Esophagus squamous epithelium (tissue), 5 donors: ENCODE data around the gene ZBTB17. TPM values are rescaled to one million over a fixed set of nuclear protein-coding genes. Genes with fewer than 3 reads are reported as not detected.
A peak's percentile ranks its signal among the peaks of the same experiment; 100 is the strongest.
"Not testable (repeated sequence)": the region's sequence is repeated elsewhere in the genome, so short reads cannot be mapped to it uniquely, and the experiment has no call there.

ENCODE experiments used
- DNase-seq: peaks from one replicate; lab custom pipeline; 2025; lab: John Stamatoyannopoulos, UW
- H3K27ac ChIP-seq, 4 donors: fragments of 200-600 bp; sonication (generic); one replicate each; pipeline ENCODE4 v1.5.1; 2016 to 2019; ENCODE audit warnings: mild to moderate bottlenecking in 1 of 4
- H3K27me3 ChIP-seq, 4 donors: fragments of 200-600 bp; sonication (generic); 1 replicate in 3 of 4; 2 replicates in 1 of 4; pipeline versions ENCODE4 v1.5.1 to v1.6.0; 2017 to 2021; ENCODE audit warnings: antibody characterized with exemption in 1 of 4
- H3K36me3 ChIP-seq, 3 donors: fragments of 200-600 bp; sonication (generic); one replicate each; pipeline ENCODE4 v1.5.1; 2016 to 2019
- H3K4me1 ChIP-seq, 3 donors: fragments of 200-600 bp; sonication (generic); one replicate each; pipeline ENCODE4 v1.5.1; 2017 to 2019
- H3K4me3 ChIP-seq, 4 donors: fragments of 200-600 bp; sonication (generic); 1 replicate in 3 of 4; 2 replicates in 1 of 4; pipeline ENCODE4 v1.5.1; 2016 to 2019; ENCODE audit warnings: mild to moderate bottlenecking in 2 of 4, moderate library complexity in 1 of 4
- H3K9me3 ChIP-seq, 3 donors: fragments of 200-600 bp; sonication (generic); one replicate each; pipeline ENCODE4 v1.5.1; 2016 to 2019
- POLR2A ChIP-seq, 4 donors: fragments of 450-650 bp; IDR thresholded peaks; one replicate each; pipeline ENCODE4 v1.6.1; 2017; ENCODE audit warnings: antibody characterized with exemption in 4 of 4, mild to moderate bottlenecking in 4 of 4, moderate library complexity in 3 of 4
- whole genome bisulfite sequencing, 2 donors: methylation state at CpG; one replicate each; pipeline ENCODE4 v1.1.5; 2018; 5-methylcytosine and 5-hydroxymethylcytosine counted together
- intact Hi-C: fragments of 100-400 bp; cut with DNase I; formaldehyde crosslinking; loops from one replicate; pipeline ENCODE4 v1.15.0; 2022
- total RNA-seq, 4 donors: library from RNA; depleted of rRNA; stranded (reverse); fragments of >200 nt; gene quantifications; one replicate each; pipeline ENCODE4 v1.1.0, GENCODE V29; 2016
- TF ChIP-seq, protein P1 (sequence below), 6 experiments: fragments of 450-650 bp in 4 of 6; fragments of 200-600 bp in 2 of 6; sonication (generic) in 2 of 6; IDR thresholded peaks; one replicate each; pipeline ENCODE4 v1.5.1; 2016 to 2019; ENCODE audit warnings: antibody characterized with exemption in 6 of 6, mild to moderate bottlenecking in 4 of 6, moderate library complexity in 4 of 6
- donor health status: DM: yes; HTN: yes; CAD: no.

Gene ZBTB17
- total RNA-seq, 4 donors from 2014 or later = 19.1 to 33.1 (median 26.8) TPM

DNA sequence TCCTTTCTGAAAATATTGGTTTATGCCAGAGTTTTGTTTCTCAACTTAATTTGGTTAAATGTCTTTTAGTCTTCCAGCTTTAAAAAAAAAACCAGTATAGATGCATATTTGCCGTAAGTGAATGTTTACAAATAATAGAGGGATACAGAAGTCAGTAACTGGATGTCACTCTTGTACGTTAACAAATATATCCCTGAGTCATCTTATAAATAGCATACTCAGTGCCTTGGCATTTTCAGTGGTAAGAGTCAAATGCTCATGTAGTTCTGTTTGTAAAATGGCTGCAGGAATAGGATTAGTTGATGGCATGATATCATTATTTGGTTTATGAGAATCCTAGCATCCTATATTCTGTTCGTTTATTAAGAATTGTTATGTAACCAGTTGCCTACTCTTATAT lies 73.0 kb downstream of the ZBTB17 start:
- Histone ChIP-seq H3K27me3 (no peaks in the 10 kb centered on the region), H3K27ac (peak overlapping the region in 2 of 4 donors; percentile 28 to 49), H3K4me3 (no peak overlapping the region), H3K36me3 (peaks cover 0 to 28% (median 0%) of the 10 kb centered on the region in 3 donors), H3K4me1 (peaks cover 0 to 42% (median 6%) of the 10 kb centered on the region in 3 donors), H3K9me3 (no peaks in the 10 kb centered on the region)
- intact Hi-C loops = no loop called here
- TF ChIP-seq, protein P1, sequence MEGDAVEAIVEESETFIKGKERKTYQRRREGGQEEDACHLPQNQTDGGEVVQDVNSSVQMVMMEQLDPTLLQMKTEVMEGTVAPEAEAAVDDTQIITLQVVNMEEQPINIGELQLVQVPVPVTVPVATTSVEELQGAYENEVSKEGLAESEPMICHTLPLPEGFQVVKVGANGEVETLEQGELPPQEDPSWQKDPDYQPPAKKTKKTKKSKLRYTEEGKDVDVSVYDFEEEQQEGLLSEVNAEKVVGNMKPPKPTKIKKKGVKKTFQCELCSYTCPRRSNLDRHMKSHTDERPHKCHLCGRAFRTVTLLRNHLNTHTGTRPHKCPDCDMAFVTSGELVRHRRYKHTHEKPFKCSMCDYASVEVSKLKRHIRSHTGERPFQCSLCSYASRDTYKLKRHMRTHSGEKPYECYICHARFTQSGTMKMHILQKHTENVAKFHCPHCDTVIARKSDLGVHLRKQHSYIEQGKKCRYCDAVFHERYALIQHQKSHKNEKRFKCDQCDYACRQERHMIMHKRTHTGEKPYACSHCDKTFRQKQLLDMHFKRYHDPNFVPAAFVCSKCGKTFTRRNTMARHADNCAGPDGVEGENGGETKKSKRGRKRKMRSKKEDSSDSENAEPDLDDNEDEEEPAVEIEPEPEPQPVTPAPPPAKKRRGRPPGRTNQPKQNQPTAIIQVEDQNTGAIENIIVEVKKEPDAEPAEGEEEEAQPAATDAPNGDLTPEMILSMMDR (IDR thresholded peaks at IDR 0.05) = no peak
- TF ChIP-seq POLR2A (IDR thresholded peaks at IDR 0.05) = no peak
- DNase-seq = no peak
- WGBS, 2 donors = 56 to 62% methylated on average over 3 of the region's 3 CpGs

- no peaks in the 10 kb centered on the region for H3K27me3 ChIP-seq
- H3K4me3 ChIP-seq = no peak overlapping the region
- 74% methylated on average over 8 of the region's 8 CpGs for WGBS, 2 donors
- H3K9me3 ChIP-seq = no peaks in the 10 kb centered on the region
- DNase-seq = no peak
- intact Hi-C loops = no loop called here
- H3K4me1 ChIP-seq = peaks cover 0 to 47% (median 6%) of the 10 kb centered on the region in 3 donors
- no peak for TF ChIP-seq POLR2A (IDR thresholded peaks at IDR 0.05)
- TF ChIP-seq, protein P1 (IDR thresholded peaks at IDR 0.05) = no peak
- H3K36me3 ChIP-seq = peaks cover 0 to 23% (median 0%) of the 10 kb centered on the region in 3 donors
- H3K27ac ChIP-seq = peak overlapping the region in 3 of 4 donors; percentile 14 to 41 (median 36)
These were observed 75.1 kb downstream of the ZBTB17 start for GRCh38 chr1:15900662-15901279.

DNA sequence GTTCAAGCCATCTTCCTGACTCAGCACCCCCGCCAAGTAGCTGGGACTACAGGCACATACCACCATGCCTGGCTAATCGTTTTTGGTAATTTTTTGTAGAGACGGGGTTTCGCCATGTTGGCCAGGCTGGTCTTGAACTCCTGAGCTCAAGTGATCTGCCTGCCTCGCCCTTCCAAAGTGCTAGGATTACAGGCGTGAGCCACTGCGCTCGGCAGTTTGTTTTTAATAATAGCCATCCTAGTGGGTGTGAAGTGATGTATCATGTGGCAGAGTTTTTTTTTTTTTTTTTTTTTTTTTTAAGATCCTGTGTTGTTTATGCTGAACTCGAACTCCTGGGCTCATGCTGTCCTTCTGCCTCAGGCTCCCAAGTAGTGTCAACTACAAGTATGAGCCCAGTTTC lies 76.6 kb downstream of the ZBTB17 start:
- TF ChIP-seq, protein P1 (IDR thresholded peaks at IDR 0.05) = no peak
- TF ChIP-seq POLR2A (IDR thresholded peaks at IDR 0.05) = no peak
- intact Hi-C loops = no loop called here
- peaks cover 0 to 16% (median 3%) of the 10 kb centered on the region in 3 donors for H3K36me3 ChIP-seq
- WGBS, 2 donors = 77 to 82% methylated on average over 9 of the region's 9 CpGs
- no peaks in the 10 kb centered on the region for H3K9me3 ChIP-seq
- DNase-seq = no peak
- H3K4me3 ChIP-seq = no peak overlapping the region
- H3K27me3 ChIP-seq = no peaks in the 10 kb centered on the region
- peak overlapping the region in 2 of 4 donors; percentile 11 to 57 for H3K27ac ChIP-seq
- peaks cover 0 to 56% (median 10%) of the 10 kb centered on the region in 3 donors for H3K4me1 ChIP-seq

DNA sequence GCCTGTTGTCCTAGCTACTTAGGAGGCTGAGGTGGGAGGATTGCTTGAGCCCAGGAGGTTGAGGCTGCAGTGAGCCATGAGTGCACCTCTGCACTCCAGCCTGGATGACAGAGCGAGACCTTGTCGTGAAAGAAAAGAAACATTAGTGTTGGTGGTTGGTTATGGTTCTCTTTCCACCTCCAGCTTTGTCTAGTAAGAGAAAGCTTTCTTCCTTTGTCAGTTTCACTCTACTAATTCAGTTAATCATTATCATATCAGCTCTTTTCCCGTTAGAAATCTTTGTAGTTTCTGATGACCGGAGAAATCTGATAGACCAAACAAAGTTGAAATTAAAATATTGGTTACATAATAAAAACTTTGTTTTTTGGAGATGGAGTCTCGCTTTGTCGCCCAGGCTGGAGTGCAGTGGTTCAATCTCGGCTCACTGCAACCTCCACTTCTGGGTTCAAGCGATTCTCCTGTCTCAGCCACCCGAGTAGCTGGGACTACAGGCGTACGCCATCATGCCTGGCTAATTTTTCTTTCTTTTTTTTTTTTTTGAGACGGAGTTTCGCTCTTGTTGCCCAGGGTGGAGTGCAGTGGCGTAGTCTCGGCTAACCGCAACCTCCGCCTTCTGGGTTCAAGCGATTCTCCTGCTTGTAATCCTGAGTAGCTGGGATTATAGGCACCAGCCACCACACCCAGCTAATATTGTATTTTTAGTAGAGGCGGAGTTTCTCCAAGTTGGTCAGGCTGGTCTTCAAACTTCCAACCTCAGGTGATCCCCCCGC lies 78.9 kb downstream of the ZBTB17 start:
- Histone ChIP-seq H3K36me3 (peaks cover 0 to 16% (median 3%) of the 10 kb centered on the region in 3 donors), H3K4me1 (peaks cover 5 to 58% (median 23%) of the 10 kb centered on the region in 3 donors), H3K27ac (peak overlapping the region in 1 of 4 donors; percentile 1)
- 95 to 96% methylated on average over 18 to 20 of the region's 20 CpGs for WGBS, 2 donors
- H3K9me3 ChIP-seq, H3K27me3 ChIP-seq, DNase-seq, intact Hi-C loops, H3K4me3 ChIP-seq: not testable (repeated sequence)

DNA sequence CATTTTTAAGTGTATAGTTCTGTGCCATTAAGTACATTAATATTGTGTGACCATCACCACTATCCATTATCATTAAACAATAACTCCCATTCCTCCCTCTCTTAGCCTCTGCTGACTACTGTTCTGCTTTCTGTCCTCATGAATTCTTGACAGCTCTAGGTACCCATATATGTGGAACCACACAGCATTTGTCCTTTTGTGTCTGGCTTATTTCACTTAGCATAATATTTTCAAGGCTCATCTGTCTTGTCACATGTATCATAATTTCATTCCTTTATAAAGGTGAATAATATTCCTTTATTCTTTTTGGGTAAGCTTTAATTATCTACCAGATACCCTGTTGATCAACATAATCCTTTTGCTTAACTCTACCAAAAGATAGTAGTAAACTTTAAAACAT lies 80.7 kb downstream of the ZBTB17 start:
- intact Hi-C loops = no loop called here
- H3K9me3 ChIP-seq = no peaks in the 10 kb centered on the region
- H3K27me3 ChIP-seq = no peaks in the 10 kb centered on the region
- H3K4me3 ChIP-seq = no peak overlapping the region
- peaks cover 5 to 56% (median 22%) of the 10 kb centered on the region in 3 donors for H3K4me1 ChIP-seq
- H3K27ac ChIP-seq = peak overlapping the region in 3 of 4 donors; percentile 40 to 81 (median 79)
- peaks cover 0 to 16% (median 3%) of the 10 kb centered on the region in 3 donors for H3K36me3 ChIP-seq
- DNase-seq = no peak
- TF ChIP-seq, protein P1 (IDR thresholded peaks at IDR 0.05) = no peak
- no peak for TF ChIP-seq POLR2A (IDR thresholded peaks at IDR 0.05)

- Histone ChIP-seq H3K27ac (peak overlapping the region; percentile 65 to 81 (median 77)), H3K4me1 (peaks cover 5 to 70% (median 27%) of the 10 kb centered on the region in 3 donors), H3K36me3 (peaks cover 0 to 14% (median 3%) of the 10 kb centered on the region in 3 donors)
- H3K4me3 ChIP-seq, H3K9me3 ChIP-seq, H3K27me3 ChIP-seq, DNase-seq, intact Hi-C loops: not testable (repeated sequence)
- 63 to 69% methylated on average over 5 to 6 of the region's 6 CpGs for WGBS, 2 donors
These were observed 82.9 kb downstream of the ZBTB17 start for GRCh38 chr1:15892857-15893599.
